ENCODE data around the gene ARSB.

DNA sequence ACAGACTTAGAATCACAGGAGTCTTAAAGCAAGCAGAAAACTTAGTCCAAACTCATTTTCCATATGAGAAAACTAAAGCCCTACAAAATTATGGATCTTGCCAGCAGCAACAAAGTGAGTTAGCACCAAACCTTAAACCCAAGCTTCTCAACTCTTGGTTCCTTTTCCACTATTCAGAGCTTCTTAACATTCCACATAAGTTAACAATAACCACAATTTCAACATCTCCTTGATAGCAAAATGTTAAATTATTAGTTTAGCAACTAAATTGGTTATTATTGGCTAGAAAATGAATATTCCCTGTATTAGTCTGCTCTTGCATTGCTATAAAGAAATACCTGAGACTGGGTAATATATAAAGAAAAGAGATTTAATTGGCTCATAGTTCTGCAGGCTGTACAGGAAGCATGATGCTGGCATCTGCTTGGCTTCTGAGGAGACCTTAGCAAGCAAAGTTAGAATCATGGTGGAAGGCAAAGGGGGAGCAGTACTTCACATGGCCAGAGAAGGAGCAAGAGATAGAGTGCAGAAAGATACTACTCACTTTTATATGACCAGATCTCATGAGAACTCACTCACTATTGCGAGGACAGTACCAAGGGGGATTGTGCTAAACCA, 26.2 kb upstream of the ARSB start:
- TF ChIP-seq, protein P1, sequence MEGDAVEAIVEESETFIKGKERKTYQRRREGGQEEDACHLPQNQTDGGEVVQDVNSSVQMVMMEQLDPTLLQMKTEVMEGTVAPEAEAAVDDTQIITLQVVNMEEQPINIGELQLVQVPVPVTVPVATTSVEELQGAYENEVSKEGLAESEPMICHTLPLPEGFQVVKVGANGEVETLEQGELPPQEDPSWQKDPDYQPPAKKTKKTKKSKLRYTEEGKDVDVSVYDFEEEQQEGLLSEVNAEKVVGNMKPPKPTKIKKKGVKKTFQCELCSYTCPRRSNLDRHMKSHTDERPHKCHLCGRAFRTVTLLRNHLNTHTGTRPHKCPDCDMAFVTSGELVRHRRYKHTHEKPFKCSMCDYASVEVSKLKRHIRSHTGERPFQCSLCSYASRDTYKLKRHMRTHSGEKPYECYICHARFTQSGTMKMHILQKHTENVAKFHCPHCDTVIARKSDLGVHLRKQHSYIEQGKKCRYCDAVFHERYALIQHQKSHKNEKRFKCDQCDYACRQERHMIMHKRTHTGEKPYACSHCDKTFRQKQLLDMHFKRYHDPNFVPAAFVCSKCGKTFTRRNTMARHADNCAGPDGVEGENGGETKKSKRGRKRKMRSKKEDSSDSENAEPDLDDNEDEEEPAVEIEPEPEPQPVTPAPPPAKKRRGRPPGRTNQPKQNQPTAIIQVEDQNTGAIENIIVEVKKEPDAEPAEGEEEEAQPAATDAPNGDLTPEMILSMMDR (conservative IDR thresholded peaks at IDR 0.05 in 1 of 2, IDR thresholded peaks at IDR 0.05 in 1 of 2; ENCODE audit: low read depth in 1 of 2, low read length in 2 of 2): peak in 1 of 2 donors; percentile 5
- TF ChIP-seq EZH2 (IDR thresholded peaks at IDR 0.05; ENCODE audit: low read length, missing control alignments): no peak
